Loucy (cell line): ENCODE measurements around the gene SLIT1.

Experiments used
- CTCF ChIP-seq: fragments of 200-600 bp; sonication (generic); conservative IDR thresholded peaks from 2 replicates; pipeline ENCODE4 v1.5.1; 2014; ENCODE audit warnings: mild to moderate bottlenecking, antibody characterized with exemption, low read length
- EZH2phosphoT487 ChIP-seq: fragments of 200-600 bp; IDR thresholded peaks from 2 replicates; pipeline ENCODE4 v1.6.1; 2018; ENCODE audit warnings: antibody characterized with exemption, mild to moderate bottlenecking, moderate library complexity, borderline replicate concordance

- TF ChIP-seq CTCF, result no peak
- no peak for TF ChIP-seq EZH2phosphoT487
These were observed 19.3 kb upstream of the SLIT1 start for GRCh38 chr10:97204826-97205679.
